ENCODE data around the gene NEO1. TPM values are rescaled to one million over a fixed set of nuclear protein-coding genes. Genes with fewer than 3 reads are reported as not detected.
A peak's percentile ranks its signal among the peaks of the same experiment; 100 is the strongest.

NEO1 gene
- total RNA-seq, 2 donors from 2014 or later: 5.2 to 5.3 TPM

DNA sequence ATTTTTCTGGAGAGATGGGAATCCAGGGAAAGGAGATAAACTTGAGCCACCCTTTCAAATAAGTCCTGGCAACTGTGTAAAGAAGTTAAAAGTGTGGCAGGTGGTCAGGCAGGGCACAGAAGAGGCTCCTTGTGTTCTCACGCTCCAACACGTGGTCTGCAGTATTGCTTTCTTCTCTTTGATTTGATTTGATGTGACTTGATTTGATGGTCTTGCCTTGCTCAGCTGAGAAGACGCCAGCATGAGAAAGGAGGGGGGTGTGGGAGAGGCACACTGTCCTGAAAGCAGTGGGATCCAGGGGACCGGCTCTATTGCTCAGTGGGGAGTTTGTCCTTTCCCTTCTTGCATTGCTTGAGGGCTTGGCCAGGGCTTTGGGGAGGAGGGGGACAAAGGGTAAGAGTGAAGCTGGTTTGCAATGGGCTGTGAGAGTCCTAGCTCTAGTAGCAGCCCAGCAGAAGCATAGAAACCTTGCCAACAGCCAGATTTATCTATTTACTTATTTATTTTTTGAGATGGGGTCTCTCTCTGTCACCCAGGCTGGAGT is 25.7 kb upstream of the NEO1 start:
- ATAC-seq (no peak), DNase-seq (ENCODE audit: low spot score in 2 of 2) (no peak)
- no peaks in the 10 kb centered on the region for H3K9me3 Mint-ChIP-seq
- H3K27ac Mint-ChIP-seq: no peak overlapping the region
- no peaks in the 10 kb centered on the region for H3K36me3 Mint-ChIP-seq

DNA sequence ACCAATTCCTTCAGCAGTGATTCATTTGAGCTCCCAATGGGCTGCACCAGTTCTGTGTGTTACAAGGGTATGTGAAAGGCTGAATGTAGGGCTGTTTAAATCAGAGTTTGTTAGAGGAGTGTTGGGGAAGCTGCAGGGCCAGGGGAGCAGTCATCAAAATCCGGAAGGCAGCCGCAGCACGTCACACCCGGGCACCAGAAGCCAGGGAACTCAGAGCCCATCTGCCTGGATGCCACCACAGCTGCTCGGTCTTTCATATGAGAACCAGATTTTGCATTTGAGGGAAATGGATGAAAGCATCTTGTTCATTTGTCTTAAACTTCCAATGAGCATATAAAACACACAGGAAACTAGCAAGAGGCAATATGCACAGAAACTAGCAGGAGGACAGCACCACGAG is 24.2 kb upstream of the NEO1 start:
- no peak for ATAC-seq
- H3K9me3 Mint-ChIP-seq: no peaks in the 10 kb centered on the region
- H3K36me3 Mint-ChIP-seq: no peaks in the 10 kb centered on the region
- H3K27ac Mint-ChIP-seq: no peak overlapping the region
- no peak for DNase-seq (ENCODE audit: low spot score in 2 of 2)

DNA sequence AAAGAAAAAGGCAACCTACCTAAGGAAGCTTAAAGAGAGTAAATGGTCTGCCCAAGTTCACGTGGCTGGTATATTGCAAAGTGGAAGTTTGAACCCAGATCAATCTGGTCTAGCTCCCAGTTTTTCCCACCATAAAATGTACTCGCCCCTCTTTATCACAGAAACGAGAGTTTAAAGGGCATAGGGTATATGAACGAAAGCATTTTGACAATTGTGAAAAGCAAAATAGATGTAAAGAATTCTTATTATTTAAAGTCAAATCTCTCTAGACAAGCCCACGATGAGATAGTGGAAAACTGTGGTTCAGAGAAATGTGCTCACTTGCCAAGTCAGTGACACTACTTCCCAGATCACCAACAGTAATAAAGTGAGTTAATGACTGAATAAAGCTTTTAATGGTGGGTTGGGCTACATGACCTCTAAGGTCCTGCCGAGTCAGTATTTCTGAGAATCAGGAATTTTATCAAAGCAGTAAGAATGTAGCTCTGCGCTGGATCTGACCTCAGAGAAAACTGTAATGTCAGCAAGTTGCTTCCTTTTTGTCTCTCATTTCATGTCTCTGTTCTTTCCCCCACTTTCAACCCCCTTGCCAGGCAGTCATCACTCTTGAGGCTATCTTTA is 23.3 kb upstream of the NEO1 start:
- no peak for ATAC-seq
- DNase-seq (ENCODE audit: low spot score in 2 of 2): no peak
- H3K36me3 Mint-ChIP-seq: no peaks in the 10 kb centered on the region
- no peaks in the 10 kb centered on the region for H3K9me3 Mint-ChIP-seq
- no peak overlapping the region for H3K27ac Mint-ChIP-seq

DNA sequence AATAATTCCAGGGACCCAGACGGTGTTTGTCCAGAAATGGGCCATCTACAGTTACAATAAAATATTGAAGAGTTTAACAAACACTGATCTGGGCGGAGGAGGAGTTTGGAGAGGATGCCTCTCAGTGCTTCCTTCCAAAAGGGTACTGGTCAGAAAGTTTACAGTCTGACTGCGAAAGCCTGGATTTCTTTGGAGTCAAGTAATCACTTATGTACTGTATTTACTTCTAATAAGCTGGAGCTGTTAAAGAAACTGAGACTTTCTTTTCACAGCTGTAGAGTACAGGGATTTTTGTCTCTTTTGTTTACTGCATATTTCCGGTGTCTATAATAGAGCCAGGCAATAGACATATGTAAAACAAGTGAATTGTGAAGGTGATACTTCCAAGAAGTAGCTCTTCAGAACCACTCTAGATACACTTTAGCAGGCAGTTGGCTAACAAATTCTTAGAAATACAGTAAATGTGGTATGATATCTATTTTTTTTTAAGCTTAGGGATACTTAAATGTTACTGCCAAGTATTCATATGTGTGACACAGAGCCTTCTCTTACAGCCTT is 22.1 kb upstream of the NEO1 start:
- Mint-ChIP-seq H3K36me3 (no peaks in the 10 kb centered on the region), H3K9me3 (no peaks in the 10 kb centered on the region), H3K27ac (no peak overlapping the region)
- DNase-seq (ENCODE audit: low spot score in 2 of 2) (no peak), ATAC-seq (no peak)

DNA sequence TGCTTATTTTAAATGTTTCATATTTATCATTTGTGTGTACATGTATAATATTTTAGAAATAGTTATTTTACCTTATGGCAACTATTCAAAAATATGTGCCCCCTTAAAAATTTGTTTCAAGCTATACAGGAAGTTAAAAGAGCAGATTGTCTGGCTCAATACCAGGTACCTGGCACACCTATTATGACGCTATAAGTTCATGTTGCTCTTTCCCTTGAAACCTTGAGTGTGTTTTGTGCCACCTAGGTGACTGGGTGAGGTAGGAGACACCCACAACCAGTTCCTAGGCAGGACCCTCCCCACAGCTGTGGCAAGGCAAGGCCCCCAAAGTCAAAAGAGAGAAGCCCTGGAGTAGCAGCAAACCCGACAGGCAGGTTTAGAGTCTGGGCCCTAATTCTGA is 20.6 kb upstream of the NEO1 start:
- DNase-seq (ENCODE audit: low spot score in 2 of 2) (no peak), ATAC-seq (no peak)
- Mint-ChIP-seq H3K9me3 (no peaks in the 10 kb centered on the region), H3K27ac (no peak overlapping the region), H3K36me3 (no peaks in the 10 kb centered on the region)

DNA sequence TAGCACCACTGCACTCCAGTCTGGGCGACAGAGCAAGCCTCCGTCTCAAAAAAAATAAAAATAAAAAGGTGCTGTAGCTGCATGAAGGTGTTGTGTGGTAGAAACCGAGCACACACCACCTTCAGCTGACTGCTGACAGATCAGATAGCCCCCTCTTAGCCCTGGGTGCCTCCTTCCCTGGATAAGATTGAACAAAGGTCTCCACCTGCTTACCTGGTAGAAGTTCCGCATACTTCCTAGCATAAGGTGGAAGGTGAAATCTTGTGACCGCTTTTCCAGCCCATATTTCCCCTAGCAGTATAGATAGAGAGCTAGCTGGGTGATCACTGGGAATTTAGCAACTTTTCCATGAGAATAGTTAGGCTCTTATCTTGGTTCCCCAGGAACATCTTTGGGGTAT is 18.7 kb upstream of the NEO1 start:
- H3K27ac Mint-ChIP-seq: no peak overlapping the region
- H3K9me3 Mint-ChIP-seq: no peaks in the 10 kb centered on the region
- H3K36me3 Mint-ChIP-seq: no peaks in the 10 kb centered on the region
- ATAC-seq (no peak), DNase-seq (ENCODE audit: low spot score in 2 of 2) (no peak)

DNA sequence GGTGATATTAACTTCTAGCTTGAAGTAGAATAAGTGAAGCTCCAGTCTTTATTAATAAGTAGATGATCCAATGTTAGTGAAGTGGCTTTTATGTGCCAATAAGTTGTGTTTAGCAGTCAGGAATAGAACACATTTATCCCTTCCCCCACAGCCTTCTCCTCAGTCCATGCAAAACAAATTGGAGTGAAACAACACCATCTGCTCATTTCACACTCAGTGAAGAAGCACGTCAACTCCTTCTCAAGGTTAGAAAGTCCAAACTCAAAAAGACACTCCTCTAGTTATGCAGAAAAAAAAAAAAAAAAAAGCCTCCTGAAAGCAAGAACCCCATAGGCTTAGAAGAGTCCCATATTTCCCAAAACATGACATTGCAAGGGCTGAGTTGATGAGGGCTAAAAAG is 18.0 kb upstream of the NEO1 start:
- H3K36me3 Mint-ChIP-seq: no peaks in the 10 kb centered on the region
- no peak for DNase-seq (ENCODE audit: low spot score in 2 of 2)
- no peak for ATAC-seq
- no peak overlapping the region for H3K27ac Mint-ChIP-seq
- H3K9me3 Mint-ChIP-seq: no peaks in the 10 kb centered on the region

DNA sequence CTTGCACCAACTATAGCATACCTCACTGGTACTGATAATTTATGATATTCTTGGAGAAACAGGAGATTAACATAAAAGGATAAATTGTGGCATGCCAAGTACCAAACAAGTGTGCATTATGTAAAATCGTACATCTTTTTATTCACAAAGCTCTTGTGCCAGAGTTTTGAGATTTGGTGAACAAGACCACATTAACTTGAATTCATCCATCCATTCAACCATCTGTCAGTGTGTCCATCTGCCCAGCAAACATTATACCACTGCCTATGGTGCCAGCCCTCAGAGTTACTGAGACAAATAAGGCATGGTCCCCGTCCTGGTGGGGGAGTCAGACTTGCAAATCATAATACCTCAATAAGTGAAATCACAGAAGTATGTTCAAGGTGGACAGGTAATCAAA is 17.0 kb upstream of the NEO1 start:
- Mint-ChIP-seq H3K27ac (no peak overlapping the region), H3K36me3 (no peaks in the 10 kb centered on the region), H3K9me3 (no peaks in the 10 kb centered on the region)
- DNase-seq (ENCODE audit: low spot score in 2 of 2): no peak
- ATAC-seq: no peak

DNA sequence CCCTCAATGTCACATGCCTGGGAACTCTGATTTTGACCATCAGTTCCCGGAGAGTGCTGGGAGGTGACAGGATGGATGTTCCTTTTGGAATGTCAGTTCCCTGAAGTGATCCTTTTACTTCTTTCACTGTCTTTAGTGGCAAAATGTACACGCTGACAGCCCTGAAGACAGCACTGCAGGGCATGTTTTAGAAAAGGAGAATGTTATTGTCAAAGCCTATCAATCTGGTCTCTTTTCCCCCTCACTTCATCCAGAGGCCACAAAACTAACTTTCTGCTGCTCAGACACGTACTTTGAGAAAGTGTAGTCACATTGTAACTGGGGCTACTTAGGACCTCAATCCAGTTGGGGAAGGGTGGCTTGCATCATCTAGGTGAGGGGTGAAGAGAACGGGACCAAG is 14.0 kb upstream of the NEO1 start:
- H3K9me3 Mint-ChIP-seq: no peaks in the 10 kb centered on the region
- DNase-seq (ENCODE audit: low spot score in 2 of 2): no peak
- H3K36me3 Mint-ChIP-seq: no peaks in the 10 kb centered on the region
- ATAC-seq: no peak
- H3K27ac Mint-ChIP-seq: no peak overlapping the region

DNA sequence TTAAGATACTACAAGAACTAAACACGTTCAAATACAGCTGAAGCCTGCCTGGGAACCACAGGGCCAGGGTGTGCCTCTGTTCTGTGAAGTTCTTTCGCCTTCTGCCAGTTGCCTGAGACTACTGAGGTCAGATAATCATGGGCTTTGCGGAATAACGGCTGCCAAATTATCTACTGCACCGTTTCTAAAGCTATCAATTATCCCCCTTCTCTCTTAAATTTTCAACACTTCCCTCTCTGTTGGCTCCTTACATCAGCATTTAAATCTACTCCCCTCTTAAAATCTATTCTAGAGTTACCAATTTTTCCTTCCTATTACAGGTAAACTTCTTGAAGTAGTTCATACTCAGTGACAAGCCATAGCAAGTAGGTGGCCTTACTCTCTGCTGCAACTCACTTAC is 6.2 kb upstream of the NEO1 start:
- ATAC-seq (no peak), DNase-seq (ENCODE audit: low spot score in 2 of 2) (no peak)

DNA sequence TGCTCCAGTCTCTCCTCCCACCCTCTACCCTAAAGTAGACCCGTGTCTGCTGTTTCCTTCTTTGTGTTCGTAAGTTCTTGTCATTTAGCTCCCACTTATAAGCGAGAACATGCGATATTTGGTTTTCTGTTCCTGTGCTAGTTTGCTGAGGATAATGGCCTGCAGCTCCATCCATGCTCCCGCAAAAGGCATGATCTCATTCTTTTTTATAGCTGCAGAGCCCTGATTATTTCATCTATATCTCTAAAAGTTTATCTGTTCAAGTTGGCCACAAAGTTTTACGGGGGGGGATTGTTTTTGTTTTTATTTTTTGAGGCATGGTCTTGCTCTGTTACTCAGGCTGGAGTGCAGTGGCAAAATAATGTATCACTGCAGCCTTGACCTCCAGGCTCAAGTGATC is 4.4 kb upstream of the NEO1 start:
- ATAC-seq (no peak), DNase-seq (ENCODE audit: low spot score in 2 of 2) (no peak)
- H3K36me3 Mint-ChIP-seq: no peaks in the 10 kb centered on the region
- H3K27ac Mint-ChIP-seq: no peak overlapping the region
- no peaks in the 10 kb centered on the region for H3K9me3 Mint-ChIP-seq

More for the DNA sequence above, 6.2 kb upstream of the NEO1 start:
- H3K9me3 Mint-ChIP-seq: no peaks in the 10 kb centered on the region
- H3K27ac Mint-ChIP-seq: no peak overlapping the region
- H3K36me3 Mint-ChIP-seq: no peaks in the 10 kb centered on the region

DNA sequence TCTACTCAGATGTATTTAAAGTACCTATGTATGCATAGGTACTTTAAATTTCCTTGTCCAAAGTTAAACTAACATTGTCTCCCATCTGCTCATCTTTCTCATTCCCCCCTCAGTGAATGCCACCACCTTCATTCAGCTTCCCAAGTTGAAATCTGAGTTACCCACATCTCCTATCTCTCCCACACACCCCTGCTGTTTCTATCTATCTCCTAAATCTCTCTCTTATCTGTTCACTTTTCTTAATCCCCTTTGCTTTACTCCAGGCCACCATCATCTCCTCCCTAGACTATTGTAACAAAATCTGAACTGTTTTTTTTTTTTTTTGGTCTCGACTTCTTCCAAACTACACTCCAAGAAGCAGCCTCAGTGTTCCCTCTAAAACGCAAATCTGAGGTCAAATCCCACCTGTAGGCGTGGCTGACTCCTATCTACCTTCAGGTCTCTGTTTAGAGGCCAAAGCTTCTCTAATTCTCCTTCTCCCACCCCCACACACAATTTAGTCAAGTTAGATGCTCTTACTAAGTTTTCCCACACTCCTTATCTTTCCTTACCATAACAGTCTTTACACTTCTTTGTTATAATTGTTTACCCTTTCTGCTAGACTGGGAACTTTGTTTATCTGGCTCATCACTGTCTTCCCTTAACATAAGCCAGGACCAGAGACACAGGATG is 3.5 kb upstream of the NEO1 start:
- H3K27ac Mint-ChIP-seq: no peak overlapping the region

DNA sequence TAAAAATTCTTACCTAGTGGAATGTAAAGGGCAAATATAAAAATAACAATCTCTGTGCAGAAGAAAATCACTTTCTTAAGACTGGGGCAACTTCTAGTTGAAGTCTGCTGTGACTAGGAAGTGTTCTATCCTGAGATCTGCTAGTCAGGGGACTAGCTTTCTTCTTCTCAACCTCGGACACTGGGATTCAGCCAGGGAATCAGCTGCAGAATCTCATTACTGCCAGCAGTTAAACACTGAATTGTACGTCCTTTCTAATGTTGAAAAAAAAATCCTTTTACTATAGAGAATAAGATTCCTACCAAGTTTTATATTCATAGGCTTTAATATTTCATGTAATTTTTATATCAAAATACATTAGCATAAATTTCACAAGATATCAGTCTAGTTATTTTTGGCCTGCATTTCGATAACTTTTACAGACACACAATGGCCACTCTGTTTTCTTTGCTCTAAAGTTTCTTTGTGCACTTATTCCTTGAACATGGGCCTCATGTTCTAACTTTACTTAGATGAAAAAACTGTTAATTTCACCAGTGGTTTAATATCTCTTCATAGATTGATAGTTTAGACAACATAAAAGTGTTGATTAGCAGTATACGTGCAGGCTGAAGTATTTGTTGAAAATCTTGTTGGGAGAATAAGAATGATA is 2.6 kb upstream of the NEO1 start:
- DNase-seq (ENCODE audit: low spot score in 2 of 2) (no peak), ATAC-seq (no peak)
- Mint-ChIP-seq H3K9me3 (no peaks in the 10 kb centered on the region), H3K27ac (no peak overlapping the region), H3K36me3 (no peaks in the 10 kb centered on the region)

More for the DNA sequence above, 3.5 kb upstream of the NEO1 start:
- H3K36me3 Mint-ChIP-seq: no peaks in the 10 kb centered on the region
- ATAC-seq (no peak), DNase-seq (ENCODE audit: low spot score in 2 of 2) (no peak)
- no peaks in the 10 kb centered on the region for H3K9me3 Mint-ChIP-seq

DNA sequence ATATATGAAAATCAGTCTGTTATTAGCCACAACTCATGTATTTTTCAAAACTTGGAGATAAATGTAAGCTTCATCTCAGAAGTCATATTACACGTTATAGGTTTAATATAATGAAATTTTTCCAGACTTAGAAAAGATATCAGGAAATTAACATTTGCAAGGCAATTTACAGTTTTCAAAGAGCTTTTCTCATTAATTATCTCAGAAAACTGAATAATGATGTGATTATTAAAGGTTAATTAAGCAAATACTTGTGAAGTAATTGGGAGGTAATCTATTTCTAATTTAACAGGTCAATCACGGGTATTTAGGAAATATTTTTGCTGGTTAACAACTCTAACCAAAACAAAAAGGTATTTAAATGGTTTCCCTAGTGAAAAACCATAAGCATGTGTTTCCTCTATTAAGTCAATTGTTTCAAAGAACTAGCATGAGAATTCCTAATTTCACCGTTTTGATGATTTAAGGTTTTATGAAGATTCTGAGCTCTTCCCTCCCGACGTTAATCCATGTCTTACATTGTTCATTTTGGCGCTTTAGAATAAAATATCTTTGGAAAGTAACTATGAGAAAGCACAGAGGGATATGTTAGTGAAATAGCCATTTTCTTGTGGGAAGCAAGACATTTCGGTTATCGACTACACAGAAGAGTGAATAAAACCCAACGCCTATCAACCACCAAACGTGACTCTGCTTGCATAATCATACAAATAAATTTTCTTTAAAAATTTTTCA is 1.5 kb upstream of the NEO1 start:
- H3K36me3 Mint-ChIP-seq: no peaks in the 10 kb centered on the region

DNA sequence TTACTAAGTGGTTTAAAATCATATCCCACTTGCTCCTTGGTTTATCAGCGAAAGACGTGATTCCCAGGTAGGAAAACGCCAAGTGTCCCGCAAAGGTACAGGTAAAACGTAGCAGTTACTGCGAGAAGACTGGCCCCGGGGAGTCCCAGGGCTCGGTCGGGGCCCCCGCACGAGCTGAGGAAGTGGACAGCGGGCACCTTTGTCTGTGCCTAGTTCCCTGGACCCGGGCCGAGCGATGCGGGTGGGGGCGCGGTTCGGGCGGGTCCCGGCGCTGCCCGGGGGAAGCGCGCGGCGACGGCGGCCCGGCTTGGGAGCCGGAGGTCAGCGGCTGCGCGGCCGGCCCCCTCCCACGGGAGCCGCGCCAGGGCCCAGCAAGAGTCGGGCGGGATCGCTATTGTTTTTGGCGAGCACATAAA is 864 bp upstream of the NEO1 start:
- H3K36me3 Mint-ChIP-seq: no peaks in the 10 kb centered on the region
- no peaks in the 10 kb centered on the region for H3K9me3 Mint-ChIP-seq
- no peak for DNase-seq (ENCODE audit: low spot score in 2 of 2)
- peak overlapping the region in 1 of 2 donors; percentile 66 for H3K27ac Mint-ChIP-seq
- peak; percentile 13 to 32 for ATAC-seq

More for the DNA sequence above, 1.5 kb upstream of the NEO1 start:
- peak overlapping the region in 1 of 2 donors; percentile 66 for H3K27ac Mint-ChIP-seq
- H3K9me3 Mint-ChIP-seq: no peaks in the 10 kb centered on the region
- DNase-seq (ENCODE audit: low spot score in 2 of 2): no peak
- no peak for ATAC-seq

DNA sequence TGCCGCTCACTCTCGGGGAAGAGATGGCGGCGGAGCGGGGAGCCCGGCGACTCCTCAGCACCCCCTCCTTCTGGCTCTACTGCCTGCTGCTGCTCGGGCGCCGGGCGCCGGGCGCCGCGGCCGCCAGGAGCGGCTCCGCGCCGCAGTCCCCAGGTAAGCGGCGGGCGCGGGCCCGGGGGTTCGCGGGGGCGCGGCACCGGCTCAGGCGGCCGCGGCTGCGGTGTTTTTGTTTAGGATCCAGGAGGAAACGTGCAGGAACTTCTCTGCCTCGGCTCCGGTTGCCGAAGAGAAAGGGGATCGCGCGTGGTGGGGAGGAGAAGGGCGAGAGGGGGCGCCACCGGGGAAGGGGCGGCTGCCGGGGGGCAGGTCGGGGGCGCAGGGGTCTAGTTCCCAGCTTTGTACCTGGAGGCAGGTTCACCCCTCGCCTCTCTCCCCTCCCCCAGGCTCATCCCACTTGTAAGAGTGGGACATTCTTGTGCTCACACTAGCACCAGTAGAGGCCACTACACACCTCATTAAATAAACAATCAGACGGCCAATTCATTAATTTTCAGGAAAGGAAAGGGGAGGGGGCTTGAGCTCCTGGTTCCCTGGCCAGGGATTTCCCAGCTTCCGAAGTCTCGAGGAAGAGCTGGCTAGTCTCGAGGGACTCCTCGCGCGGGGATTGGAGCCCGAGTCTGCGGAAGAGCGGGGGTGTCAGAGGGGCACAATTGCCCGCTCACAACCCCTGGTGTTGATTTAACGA is 562 bp downstream of the NEO1 start:
- ATAC-seq (peak in 1 of 2 donors; percentile 47), DNase-seq (ENCODE audit: low spot score in 2 of 2) (peak in 1 of 2 donors; percentile 48)
- Mint-ChIP-seq H3K9me3 (no peaks in the 10 kb centered on the region), H3K27ac (no peak overlapping the region), H3K36me3 (no peaks in the 10 kb centered on the region)

All from activated naive CD4-positive, alpha-beta T cell treated with anti-CD3 and anti-CD28 coated beads, Interleukin-2, amount 50 U/mL, for 72 hours (primary cell).